ENCODE data around the gene CHP2.

CHP2 gene

GRCh38 chr16:23739516-23739915 is 15.3 kb upstream of the CHP2 start:
- TF ChIP-seq EZH2phosphoT487 (IDR thresholded peaks at IDR 0.05; ENCODE audit: low read depth) (no peak), CTCF (IDR thresholded peaks at IDR 0.05; ENCODE audit: low read depth, low read length) (no peak)
- Histone ChIP-seq H4K20me1 (ENCODE audit: insufficient read depth, low read length) (no peaks in the 10 kb centered on the region), H3K4me1 (ENCODE audit: low read length) (peaks cover 6% of the 10 kb centered on the region; the same call in 1 of the 2 replicates), H3K79me2 (ENCODE audit: low read length) (no peaks in the 10 kb centered on the region), H3K9ac (ENCODE audit: low read length) (no peak overlapping the region), H3K4me2 (ENCODE audit: low read length) (no peak overlapping the region), H3K27me3 (ENCODE audit: low read depth, low read length) (peaks cover 16% of the 10 kb centered on the region; the same call in 1 of the 2 replicates), H3K9me3 (ENCODE audit: insufficient read depth, low read length) (no peaks in the 10 kb centered on the region), H2AFZ (ENCODE audit: low read depth, low read length) (no peak overlapping the region), H3K36me3 (replicated peaks; ENCODE audit: low read depth, low read length) (no peaks in the 10 kb centered on the region), H3K27ac (ENCODE audit: low read length) (no peak overlapping the region), H3K4me3 (ENCODE audit: low read length) (no peak overlapping the region)

GRCh38 chr16:23741675-23742303 is 13.0 kb upstream of the CHP2 start:
- H3K4me2 ChIP-seq (ENCODE audit: low read length), result no peak overlapping the region
- no peaks in the 10 kb centered on the region for H4K20me1 ChIP-seq (ENCODE audit: insufficient read depth, low read length)

GRCh38 chr16:23742766-23743165 is 12.1 kb upstream of the CHP2 start:
- Histone ChIP-seq H3K4me1 (ENCODE audit: low read length) (no peaks in the 10 kb centered on the region), H3K9me3 (ENCODE audit: insufficient read depth, low read length) (no peaks in the 10 kb centered on the region), H3K4me3 (ENCODE audit: low read length) (no peak overlapping the region), H3K9ac (ENCODE audit: low read length) (no peak overlapping the region), H3K79me2 (ENCODE audit: low read length) (no peaks in the 10 kb centered on the region), H3K27me3 (ENCODE audit: low read depth, low read length) (peaks cover 30% of the 10 kb centered on the region), H3K36me3 (replicated peaks; ENCODE audit: low read depth, low read length) (no peaks in the 10 kb centered on the region), H2AFZ (ENCODE audit: low read depth, low read length) (no peak overlapping the region), H3K4me2 (ENCODE audit: low read length) (no peak overlapping the region), H3K27ac (ENCODE audit: low read length) (no peak overlapping the region), H4K20me1 (ENCODE audit: insufficient read depth, low read length) (no peaks in the 10 kb centered on the region)
- TF ChIP-seq CTCF (IDR thresholded peaks at IDR 0.05; ENCODE audit: low read depth, low read length), result no peak
- TF ChIP-seq EZH2phosphoT487 (IDR thresholded peaks at IDR 0.05; ENCODE audit: low read depth), result no peak

More at GRCh38 chr16:23741675-23742303, 13.0 kb upstream of the CHP2 start:
- no peak for TF ChIP-seq EZH2phosphoT487 (IDR thresholded peaks at IDR 0.05; ENCODE audit: low read depth)
- no peak for TF ChIP-seq CTCF (IDR thresholded peaks at IDR 0.05; ENCODE audit: low read depth, low read length)
- Histone ChIP-seq H3K4me3 (ENCODE audit: low read length) (no peak overlapping the region), H3K4me1 (ENCODE audit: low read length) (no peaks in the 10 kb centered on the region), H3K36me3 (replicated peaks; ENCODE audit: low read depth, low read length) (no peaks in the 10 kb centered on the region), H3K9ac (ENCODE audit: low read length) (no peak overlapping the region), H3K27me3 (ENCODE audit: low read depth, low read length) (peaks cover 23% of the 10 kb centered on the region), H3K27ac (ENCODE audit: low read length) (no peak overlapping the region), H3K79me2 (ENCODE audit: low read length) (no peaks in the 10 kb centered on the region), H2AFZ (ENCODE audit: low read depth, low read length) (no peak overlapping the region), H3K9me3 (ENCODE audit: insufficient read depth, low read length) (no peaks in the 10 kb centered on the region)

- H3K4me2 ChIP-seq (ENCODE audit: low read length), result no peak overlapping the region
- H3K36me3 ChIP-seq (replicated peaks; ENCODE audit: low read depth, low read length), result no peaks in the 10 kb centered on the region
- H3K27ac ChIP-seq (ENCODE audit: low read length), result no peak overlapping the region
- no peaks in the 10 kb centered on the region for H3K4me1 ChIP-seq (ENCODE audit: low read length)
- H3K9ac ChIP-seq (ENCODE audit: low read length), result no peak overlapping the region
- no peak overlapping the region for H3K4me3 ChIP-seq (ENCODE audit: low read length)
- TF ChIP-seq EZH2phosphoT487 (IDR thresholded peaks at IDR 0.05; ENCODE audit: low read depth), result no peak
- no peak for TF ChIP-seq CTCF (IDR thresholded peaks at IDR 0.05; ENCODE audit: low read depth, low read length)
- no peaks in the 10 kb centered on the region for H4K20me1 ChIP-seq (ENCODE audit: insufficient read depth, low read length)
- H3K27me3 ChIP-seq (ENCODE audit: low read depth, low read length), result peaks cover 23% of the 10 kb centered on the region
- no peaks in the 10 kb centered on the region for H3K9me3 ChIP-seq (ENCODE audit: insufficient read depth, low read length)
- H2AFZ ChIP-seq (ENCODE audit: low read depth, low read length), result no peak overlapping the region
- H3K79me2 ChIP-seq (ENCODE audit: low read length), result no peaks in the 10 kb centered on the region
Observed at GRCh38 chr16:23745263-23745662, 9.6 kb upstream of the CHP2 start.
